ENCODE results near the gene PARD3B. TPM values are rescaled to one million over a fixed set of nuclear protein-coding genes. Genes with fewer than 3 reads are reported as not detected.

Gene PARD3B
- total and polyA plus RNA-seq, 2 of the 13 experiments (the other 11 are each of a cell fraction or from before 2014, with no cell fraction given): 0.71 to 2.3 TPM

DNA sequence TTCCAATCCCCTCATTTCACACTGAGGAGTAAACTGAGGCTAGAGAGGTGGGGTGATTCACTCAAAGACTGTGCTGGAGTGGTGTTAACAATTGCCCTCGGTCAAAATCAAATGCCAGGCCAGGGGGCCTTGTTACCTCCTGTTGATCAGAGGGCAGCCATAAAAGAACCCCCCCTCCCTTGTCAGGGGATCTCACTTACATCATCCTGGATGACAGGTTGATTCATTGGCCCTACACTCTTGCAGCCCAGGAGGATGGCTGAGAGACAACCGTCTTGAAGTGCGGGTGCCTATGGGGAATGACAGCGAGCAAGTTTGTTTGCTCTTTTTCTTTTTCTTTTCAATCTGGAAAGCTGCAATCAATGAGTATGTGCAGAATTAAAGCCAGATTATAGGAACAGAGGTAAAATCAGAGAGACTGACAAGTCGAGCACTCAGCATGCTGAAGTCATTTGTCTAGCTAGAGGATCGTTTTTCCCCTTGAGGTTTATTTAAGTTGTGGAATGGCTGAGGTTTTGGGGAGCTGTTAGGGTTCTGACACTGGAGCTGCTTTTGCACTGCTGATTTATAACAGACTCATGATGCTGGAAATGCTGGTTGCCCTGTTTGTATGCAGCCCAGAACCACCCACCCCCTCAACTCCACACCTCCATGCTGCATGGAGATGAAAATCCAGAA, 1110.6 kb downstream of the PARD3B start:
- Histone ChIP-seq H3K27ac (ENCODE audit: extremely low read length, insufficient read depth, low read length) (no peak overlapping the region), H3K4me2 (ENCODE audit: low read depth, low read length) (no peak overlapping the region), H2AFZ (ENCODE audit: low read length) (no peak overlapping the region), H3K9ac (ENCODE audit: insufficient read depth, low read depth, low read length) (no peak overlapping the region), H3K9me3 (ENCODE audit: low read length) (no peaks in the 10 kb centered on the region), H4K20me1 (ENCODE audit: insufficient read depth, low read length) (no peaks in the 10 kb centered on the region), H3K27me3 (ENCODE audit: control insufficient read depth in 1 of 2, insufficient read depth in 2 of 2, low read length in 2 of 2) (no peaks in the 10 kb centered on the region), H3K4me3 (replicated peaks in 1 of 3; ENCODE audit: insufficient read depth in 1 of 3, low read depth in 2 of 3, low read length in 3 of 3) (no peak overlapping the region), H3K79me2 (ENCODE audit: insufficient read depth, low read length) (no peaks in the 10 kb centered on the region), H3K4me1 (ENCODE audit: insufficient read depth, low read length) (no peaks in the 10 kb centered on the region), H3K36me3 (replicated peaks in 1 of 2; ENCODE audit: control insufficient read depth in 1 of 2, insufficient read depth in 2 of 2, low read length in 2 of 2) (no peaks in the 10 kb centered on the region)
- FAIRE-seq: no peak
- CTCF ChIA-PET (ENCODE audit: low intra/inter-chr PET ratio, low total read pairs): no interaction called here
- intact Hi-C loops (cut with micrococcal nuclease; ENCODE audit: unreplicated experiment): no loop called here
- TF ChIP-seq ZNF800 (CRISPR knock-in tag; IDR thresholded peaks at IDR 0.05) (no peak), PRDM15 (CRISPR knock-in tag; IDR thresholded peaks at IDR 0.05) (no peak), ZNF691 (CRISPR knock-in tag; IDR thresholded peaks at IDR 0.05; ENCODE audit: borderline replicate concordance, low read depth) (no peak), ZNF10 (CRISPR knock-in tag; IDR thresholded peaks at IDR 0.05; ENCODE audit: borderline replicate concordance, low read depth) (no peak), ZEB1 (IDR thresholded peaks at IDR 0.05; ENCODE audit: insufficient replicate concordance, low read depth) (no peak), ZNF101 (CRISPR knock-in tag; IDR thresholded peaks at IDR 0.05; ENCODE audit: borderline replicate concordance, low read depth) (no peak), ZFP41 (CRISPR knock-in tag; IDR thresholded peaks at IDR 0.05; ENCODE audit: borderline replicate concordance) (no peak), ZNF567 (CRISPR knock-in tag; IDR thresholded peaks at IDR 0.05; ENCODE audit: borderline replicate concordance) (no peak)
- TF ChIP-seq, protein P1, sequence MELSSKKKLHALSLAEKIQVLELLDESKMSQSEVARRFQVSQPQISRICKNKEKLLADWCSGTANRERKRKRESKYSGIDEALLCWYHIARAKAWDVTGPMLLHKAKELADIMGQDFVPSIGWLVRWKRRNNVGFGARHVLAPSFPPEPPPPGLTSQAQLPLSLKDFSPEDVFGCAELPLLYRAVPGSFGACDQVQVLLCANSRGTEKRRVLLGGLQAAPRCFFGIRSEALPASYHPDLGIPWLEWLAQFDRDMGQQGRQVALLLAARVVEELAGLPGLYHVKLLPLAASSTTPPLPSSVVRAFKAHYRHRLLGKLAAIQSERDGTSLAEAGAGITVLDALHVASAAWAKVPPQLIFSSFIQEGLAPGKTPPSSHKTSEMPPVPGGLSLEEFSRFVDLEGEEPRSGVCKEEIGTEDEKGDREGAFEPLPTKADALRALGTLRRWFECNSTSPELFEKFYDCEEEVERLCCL (CRISPR knock-in tag; IDR thresholded peaks at IDR 0.05; ENCODE audit: borderline replicate concordance): no peak
- BruUV-seq (replicated peaks): no TSS peak
- POLR2A ChIA-PET: no interaction called here
- WGBS (ENCODE audit: low lambda C conversion rate): 23% methylated on average over 6 of the region's 6 CpGs
- in situ Hi-C loops (cut with HindIII; ENCODE audit: extremely low pct_ligation_motif_present, low pct_unique_long_range_greater_than_20kb): no loop called here
- DNase-seq (ENCODE audit: low spot score): no peak
- ATAC-seq: no peak

Measured in HepG2 (cell line).